Gastrocnemius medialis (tissue), 4 donors: ENCODE measurements around the gene AQP11.
"Not testable (repeated sequence)": the region's sequence is repeated elsewhere in the genome, so short reads cannot be mapped to it uniquely, and the experiment has no call there.

ENCODE experiments used
- POLR2A ChIP-seq, 2 donors: fragments of 450-650 bp; IDR thresholded peaks; one replicate each; pipeline ENCODE4 v1.6.1; 2017; ENCODE audit warnings: antibody characterized with exemption in 2 of 2, mild to moderate bottlenecking in 2 of 2, moderate library complexity in 2 of 2
- TF ChIP-seq, protein P1 (sequence below), 5 experiments: fragments of 450-650 bp in 3 of 5; fragments of 200-600 bp in 2 of 5; sonication (generic) in 2 of 5; IDR thresholded peaks in 4 of 5; conservative IDR thresholded peaks in 1 of 5; 1 replicate in 4 of 5; 2 replicates in 1 of 5; pipeline ENCODE4 v1.5.1; 2016 to 2019; ENCODE audit warnings: antibody characterized with exemption in 5 of 5, mild to moderate bottlenecking in 3 of 5, moderate library complexity in 3 of 5

DNA sequence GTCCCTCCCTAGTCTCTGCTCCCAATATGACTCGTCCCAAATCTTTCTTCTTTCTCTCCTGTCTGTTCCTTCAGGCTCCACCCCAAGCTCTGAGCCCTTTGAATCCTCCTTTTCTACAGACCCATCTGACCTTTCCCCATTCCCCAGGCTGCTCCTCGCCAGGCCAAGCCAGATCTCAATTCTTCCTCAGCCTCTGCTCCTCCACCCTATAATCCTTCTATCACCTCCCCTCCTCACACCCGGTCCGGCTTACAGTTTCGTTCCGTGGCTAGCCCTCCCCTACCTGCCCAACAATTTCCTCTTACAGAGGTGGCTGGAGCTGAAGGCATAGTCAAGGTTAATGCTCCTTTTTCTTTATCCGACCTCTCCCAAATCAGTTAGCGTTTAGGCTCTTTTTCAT lies 38.3 kb upstream of the AQP11 start:
- TF ChIP-seq, protein P1, sequence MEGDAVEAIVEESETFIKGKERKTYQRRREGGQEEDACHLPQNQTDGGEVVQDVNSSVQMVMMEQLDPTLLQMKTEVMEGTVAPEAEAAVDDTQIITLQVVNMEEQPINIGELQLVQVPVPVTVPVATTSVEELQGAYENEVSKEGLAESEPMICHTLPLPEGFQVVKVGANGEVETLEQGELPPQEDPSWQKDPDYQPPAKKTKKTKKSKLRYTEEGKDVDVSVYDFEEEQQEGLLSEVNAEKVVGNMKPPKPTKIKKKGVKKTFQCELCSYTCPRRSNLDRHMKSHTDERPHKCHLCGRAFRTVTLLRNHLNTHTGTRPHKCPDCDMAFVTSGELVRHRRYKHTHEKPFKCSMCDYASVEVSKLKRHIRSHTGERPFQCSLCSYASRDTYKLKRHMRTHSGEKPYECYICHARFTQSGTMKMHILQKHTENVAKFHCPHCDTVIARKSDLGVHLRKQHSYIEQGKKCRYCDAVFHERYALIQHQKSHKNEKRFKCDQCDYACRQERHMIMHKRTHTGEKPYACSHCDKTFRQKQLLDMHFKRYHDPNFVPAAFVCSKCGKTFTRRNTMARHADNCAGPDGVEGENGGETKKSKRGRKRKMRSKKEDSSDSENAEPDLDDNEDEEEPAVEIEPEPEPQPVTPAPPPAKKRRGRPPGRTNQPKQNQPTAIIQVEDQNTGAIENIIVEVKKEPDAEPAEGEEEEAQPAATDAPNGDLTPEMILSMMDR (IDR thresholded peaks at IDR 0.05 in 4 of 5, conservative IDR thresholded peaks at IDR 0.05 in 1 of 5): not testable (repeated sequence)
- TF ChIP-seq POLR2A (IDR thresholded peaks at IDR 0.05): not testable (repeated sequence)
